C4-2B (cell line): ENCODE results near the gene PCED1B.

Experiments
- H3K27ac ChIP-seq: fragments of 450-650 bp; 2 replicates; pipeline ENCODE4 v1.5.1; 2017
- ZFX ChIP-seq: fragments of 450-650 bp; IDR thresholded peaks from 2 replicates; pipeline ENCODE4 v1.6.1; 2017
- TF ChIP-seq, protein P1 (sequence below): fragments of 450-650 bp; conservative IDR thresholded peaks from 2 replicates; pipeline ENCODE4 v1.5.1; 2017; ENCODE audit warnings: mild to moderate bottlenecking

The PCED1B gene

DNA sequence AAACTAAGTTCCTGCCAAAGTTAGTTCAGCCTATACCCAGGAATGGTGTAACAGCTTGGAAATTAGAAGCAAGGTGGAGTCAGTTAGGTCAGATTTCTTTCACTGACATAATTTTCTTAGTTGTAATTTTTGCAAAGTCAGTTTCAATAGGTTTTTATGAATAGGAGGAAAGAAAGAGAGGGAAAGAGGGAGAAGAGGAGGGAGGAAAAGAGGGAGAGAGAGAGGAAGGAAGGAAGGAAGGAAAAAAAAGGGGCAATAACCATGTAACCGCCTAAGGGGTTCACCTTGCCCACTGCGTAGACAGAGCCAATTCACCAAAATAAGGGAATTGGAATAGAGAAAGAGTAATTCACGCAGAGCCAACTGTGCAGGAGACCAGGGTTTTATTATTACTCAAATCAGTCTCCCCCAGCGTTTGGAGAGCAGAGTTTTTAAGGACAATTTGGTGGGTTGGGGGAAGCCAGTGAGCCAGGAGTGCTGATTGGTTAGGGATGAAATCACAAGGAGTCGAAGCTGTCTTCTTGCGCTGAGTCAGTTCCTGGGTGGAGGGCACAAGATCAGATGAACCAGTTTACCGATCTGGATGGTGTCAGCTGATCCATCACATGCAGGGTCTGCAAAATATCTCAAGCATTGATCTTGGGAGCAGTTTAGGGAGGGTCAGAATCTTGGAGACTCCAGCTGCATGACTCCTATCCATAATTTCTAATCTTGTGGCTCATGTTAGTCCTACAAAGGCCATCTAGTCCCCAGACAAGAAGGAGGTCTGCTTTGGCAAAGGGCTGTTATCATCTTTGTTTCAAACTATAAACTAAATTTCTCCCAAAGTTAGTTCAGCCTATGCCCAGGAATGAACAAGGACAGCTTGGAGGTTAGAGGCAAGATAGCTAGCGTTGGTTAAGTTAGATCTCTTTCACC lies 126.4 kb downstream of the PCED1B start:
- TF ChIP-seq ZFX = no peak
- TF ChIP-seq, protein P1, sequence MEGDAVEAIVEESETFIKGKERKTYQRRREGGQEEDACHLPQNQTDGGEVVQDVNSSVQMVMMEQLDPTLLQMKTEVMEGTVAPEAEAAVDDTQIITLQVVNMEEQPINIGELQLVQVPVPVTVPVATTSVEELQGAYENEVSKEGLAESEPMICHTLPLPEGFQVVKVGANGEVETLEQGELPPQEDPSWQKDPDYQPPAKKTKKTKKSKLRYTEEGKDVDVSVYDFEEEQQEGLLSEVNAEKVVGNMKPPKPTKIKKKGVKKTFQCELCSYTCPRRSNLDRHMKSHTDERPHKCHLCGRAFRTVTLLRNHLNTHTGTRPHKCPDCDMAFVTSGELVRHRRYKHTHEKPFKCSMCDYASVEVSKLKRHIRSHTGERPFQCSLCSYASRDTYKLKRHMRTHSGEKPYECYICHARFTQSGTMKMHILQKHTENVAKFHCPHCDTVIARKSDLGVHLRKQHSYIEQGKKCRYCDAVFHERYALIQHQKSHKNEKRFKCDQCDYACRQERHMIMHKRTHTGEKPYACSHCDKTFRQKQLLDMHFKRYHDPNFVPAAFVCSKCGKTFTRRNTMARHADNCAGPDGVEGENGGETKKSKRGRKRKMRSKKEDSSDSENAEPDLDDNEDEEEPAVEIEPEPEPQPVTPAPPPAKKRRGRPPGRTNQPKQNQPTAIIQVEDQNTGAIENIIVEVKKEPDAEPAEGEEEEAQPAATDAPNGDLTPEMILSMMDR = no peak
- no peak overlapping the region for H3K27ac ChIP-seq

DNA sequence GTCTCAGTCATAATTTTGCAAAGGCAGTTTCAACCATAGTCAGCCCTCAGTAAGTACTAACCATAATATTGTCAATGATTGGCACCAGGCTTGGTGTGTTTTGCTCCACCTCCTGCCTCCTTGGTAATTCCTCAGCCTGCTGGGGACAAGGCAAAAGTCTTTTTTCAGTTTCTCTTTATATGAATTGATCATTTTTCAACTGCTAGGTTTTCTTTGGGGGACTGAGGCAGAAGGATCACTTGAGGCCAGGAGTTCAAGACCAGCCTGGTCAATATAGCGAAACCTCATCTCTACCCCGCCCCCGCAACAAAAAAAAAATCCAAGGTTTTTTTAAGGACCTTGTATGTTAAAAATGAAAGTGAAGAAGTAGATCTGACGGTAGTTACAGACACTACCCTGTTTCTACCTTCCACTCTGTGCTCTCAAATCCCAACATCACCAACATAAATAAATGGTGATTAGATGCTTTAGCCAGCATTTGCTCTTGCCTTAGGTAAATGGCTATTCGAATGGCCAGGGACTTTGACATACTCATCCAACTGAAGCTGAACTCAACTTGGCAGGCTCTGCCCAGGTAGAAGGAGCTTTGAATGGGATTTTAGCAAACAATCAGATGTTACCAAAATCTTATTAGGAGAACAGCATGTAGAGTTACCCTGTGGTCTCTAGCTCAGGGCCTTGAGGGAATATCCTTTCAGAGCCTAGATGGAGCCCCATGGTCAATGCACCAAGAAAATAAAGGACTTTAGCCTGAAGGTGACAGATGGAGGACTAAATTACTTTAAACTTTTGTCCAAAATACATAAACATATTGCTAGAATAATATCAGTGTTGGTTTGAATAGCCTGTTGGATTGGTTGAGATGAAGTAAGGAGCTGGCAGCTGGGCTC lies 127.3 kb downstream of the PCED1B start:
- H3K27ac ChIP-seq = no peak overlapping the region
- TF ChIP-seq ZFX = no peak
- TF ChIP-seq, protein P1 = no peak

DNA sequence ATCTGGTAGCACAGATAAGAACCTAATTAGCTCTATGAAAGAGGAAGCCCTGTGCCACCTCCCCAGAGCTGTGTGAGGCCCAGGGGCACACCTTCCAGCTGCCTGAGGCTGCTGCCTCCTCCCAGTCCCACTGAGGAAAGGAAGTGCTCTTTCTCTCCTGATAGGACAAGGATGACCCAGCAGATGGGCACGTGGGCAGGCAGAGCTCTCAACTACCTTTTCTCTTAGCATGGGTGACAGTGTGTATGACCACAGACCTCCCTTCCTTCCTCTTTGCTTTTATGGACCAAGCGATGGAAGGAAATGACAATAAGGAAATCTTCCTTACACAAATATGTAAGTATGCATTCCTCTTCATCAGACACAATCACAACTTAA lies 127.9 kb downstream of the PCED1B start:
- TF ChIP-seq ZFX = no peak
- TF ChIP-seq, protein P1 = no peak
- no peak overlapping the region for H3K27ac ChIP-seq

DNA sequence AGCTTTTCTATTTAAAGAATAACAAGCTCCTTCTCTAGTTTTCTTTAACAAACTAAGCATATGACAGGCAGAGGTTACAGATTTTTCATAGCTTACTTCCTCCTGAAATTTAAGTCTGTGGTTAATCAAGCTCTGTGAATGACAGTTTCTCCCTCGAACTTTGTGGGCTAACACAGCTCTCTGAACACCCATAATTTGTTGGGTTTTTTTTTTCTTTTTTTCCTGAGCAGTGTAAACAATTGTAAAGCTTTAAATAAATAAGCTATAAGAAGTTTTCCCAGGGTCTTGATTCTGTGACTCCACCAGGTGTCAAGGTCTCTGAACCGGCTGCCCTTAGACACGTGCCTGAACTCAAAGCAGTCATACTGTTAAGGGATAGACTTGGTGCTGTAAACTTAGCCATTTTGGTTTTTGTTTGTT lies 128.4 kb downstream of the PCED1B start:
- no peak for TF ChIP-seq ZFX
- TF ChIP-seq, protein P1 = no peak
- H3K27ac ChIP-seq = no peak overlapping the region

DNA sequence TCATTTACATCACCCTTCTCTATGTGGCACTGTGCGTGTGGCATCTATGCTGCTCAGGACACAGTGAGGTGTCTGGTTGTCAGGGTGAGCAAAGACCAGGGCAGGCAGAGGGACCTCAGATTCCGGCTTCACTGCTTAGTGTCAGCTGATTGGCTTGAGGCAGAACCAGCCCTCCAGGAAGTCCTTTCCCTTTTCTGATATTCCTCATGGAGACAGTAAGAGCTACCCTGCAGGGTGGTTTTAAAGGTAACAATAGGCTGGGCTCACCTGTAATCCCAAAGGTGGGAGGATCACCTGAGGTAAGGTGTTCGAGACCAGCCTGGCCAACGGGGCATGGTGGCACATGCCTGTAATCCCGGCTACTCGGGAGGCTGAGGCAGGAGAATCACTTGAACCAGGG lies 129.6 kb downstream of the PCED1B start:
- TF ChIP-seq ZFX = no peak
- TF ChIP-seq, protein P1 = no peak
- H3K27ac ChIP-seq = no peak overlapping the region

DNA sequence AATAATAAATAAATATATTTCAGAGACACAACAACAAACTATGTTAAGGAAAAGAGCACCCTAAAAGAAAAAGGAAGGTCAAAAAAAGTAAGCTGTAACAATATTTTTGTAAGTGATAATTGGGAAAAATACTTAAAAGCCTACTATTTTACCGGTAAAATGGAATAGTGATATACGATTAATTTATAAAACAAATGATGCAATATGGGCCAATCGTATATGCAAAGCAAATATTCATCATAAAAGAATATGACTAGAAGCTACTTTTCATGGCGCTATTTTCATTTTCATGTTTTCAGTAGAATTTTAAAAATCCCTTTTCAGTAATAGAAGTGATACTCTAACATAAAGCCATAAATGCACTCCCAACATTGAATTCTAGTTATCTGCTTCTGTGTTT lies 131.4 kb downstream of the PCED1B start:
- no peak for TF ChIP-seq ZFX
- TF ChIP-seq, protein P1 = no peak
- no peak overlapping the region for H3K27ac ChIP-seq

DNA sequence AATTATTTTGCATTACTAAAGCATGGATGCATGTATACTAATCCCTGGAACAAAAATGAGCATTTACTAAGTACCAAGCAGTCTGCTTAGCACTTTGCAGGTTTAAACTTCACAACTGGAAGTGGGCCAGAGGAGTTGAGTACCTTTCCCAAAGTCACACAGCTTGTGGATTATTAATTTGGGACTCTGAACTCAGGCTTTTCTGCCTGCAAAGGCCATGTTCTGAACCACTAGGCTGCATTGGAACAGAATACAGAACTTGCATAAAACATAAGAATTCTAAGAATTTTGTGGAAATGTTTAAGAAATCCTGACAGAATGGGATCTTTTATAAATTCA lies 133.2 kb downstream of the PCED1B start:
- H3K27ac ChIP-seq = no peak overlapping the region
- TF ChIP-seq, protein P1 = no peak
- no peak for TF ChIP-seq ZFX
